Astrocyte of the cerebellum (primary cell): ENCODE results near the gene KCTD16.

ENCODE experiments used
- DNase-seq: peaks from one replicate; pipeline ENCODE4 v3.0.0-alpha.2; 2011; ENCODE audit warnings: low read depth
- H3K4me3 ChIP-seq: 2 replicates; pipeline ENCODE4 v1.5.1; 2011; ENCODE audit warnings: mild to moderate bottlenecking, low read depth, low read length, moderate library complexity
- in situ Hi-C: cut with HindIII; loops from 2 replicates; pipeline ENCODE4 v1.10.0; 2017; ENCODE audit warnings: low sequenced_read_pairs
- TF ChIP-seq, protein P1 (sequence below): IDR thresholded peaks from 2 replicates; pipeline ENCODE4 v1.5.1; 2012; ENCODE audit warnings: low read length, low read depth, moderate library complexity, mild to moderate bottlenecking; ENCODE audit errors: missing control alignments

KCTD16 gene

DNA sequence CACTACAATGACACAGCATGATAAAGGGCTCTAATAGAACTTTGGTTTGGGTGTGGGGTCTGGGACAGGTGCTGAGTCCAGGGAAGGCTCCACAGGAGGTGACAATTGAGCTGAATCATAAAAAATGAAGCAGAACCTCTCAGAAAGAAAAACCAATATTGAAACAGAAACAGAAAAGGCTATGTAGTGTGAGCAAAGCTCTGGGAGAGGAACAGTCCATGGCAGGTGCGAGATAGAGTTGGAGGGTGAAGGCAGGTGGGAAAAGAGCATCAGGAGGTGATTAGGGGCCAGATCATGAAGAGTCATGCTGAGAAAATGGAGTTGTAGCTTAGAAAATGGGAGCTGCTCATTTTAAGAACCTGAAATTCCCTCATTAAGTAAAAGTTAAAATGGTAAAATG lies 164.9 kb downstream of the KCTD16 start:
- no peak overlapping the region for H3K4me3 ChIP-seq
- TF ChIP-seq, protein P1, sequence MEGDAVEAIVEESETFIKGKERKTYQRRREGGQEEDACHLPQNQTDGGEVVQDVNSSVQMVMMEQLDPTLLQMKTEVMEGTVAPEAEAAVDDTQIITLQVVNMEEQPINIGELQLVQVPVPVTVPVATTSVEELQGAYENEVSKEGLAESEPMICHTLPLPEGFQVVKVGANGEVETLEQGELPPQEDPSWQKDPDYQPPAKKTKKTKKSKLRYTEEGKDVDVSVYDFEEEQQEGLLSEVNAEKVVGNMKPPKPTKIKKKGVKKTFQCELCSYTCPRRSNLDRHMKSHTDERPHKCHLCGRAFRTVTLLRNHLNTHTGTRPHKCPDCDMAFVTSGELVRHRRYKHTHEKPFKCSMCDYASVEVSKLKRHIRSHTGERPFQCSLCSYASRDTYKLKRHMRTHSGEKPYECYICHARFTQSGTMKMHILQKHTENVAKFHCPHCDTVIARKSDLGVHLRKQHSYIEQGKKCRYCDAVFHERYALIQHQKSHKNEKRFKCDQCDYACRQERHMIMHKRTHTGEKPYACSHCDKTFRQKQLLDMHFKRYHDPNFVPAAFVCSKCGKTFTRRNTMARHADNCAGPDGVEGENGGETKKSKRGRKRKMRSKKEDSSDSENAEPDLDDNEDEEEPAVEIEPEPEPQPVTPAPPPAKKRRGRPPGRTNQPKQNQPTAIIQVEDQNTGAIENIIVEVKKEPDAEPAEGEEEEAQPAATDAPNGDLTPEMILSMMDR, result no peak
- no peak for DNase-seq
- in situ Hi-C loops, result no loop called here

DNA sequence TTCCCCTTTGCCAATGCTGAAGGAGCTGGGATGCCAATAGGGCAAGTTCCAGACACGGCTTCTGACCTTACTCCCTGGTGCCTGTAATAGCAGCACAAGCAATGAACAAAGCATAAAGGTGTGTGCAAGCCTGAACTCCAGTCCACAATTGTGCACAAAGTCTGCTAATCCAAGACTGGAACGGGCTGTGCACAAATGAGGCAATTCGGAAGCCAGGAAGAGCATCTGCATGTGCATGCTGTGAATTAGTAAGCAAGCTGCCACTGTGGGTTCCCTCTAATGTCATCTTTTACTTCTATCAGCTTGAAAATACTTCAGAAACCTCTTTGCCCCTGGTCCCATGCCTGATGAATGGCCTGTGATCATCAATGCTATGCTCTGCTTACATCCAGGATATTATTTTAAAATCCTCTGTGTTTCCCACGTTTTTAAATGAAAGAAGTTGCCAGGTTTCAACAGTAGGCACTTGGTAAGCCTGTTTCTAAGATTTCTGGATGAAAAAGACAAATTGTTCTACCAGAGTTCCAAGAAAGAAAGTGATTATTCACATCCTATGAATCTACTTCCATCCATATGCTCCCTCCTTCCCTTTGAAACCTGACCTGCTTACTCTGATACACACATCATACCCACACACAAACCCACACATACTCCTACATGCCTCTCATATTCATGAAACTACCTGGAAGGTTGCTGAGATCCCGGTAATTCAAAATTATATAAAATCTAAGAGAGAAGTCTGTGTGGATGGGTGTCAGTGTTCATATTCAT lies 165.7 kb downstream of the KCTD16 start:
- no peak for DNase-seq
- TF ChIP-seq, protein P1, result no peak
- no peak overlapping the region for H3K4me3 ChIP-seq
- in situ Hi-C loops, result no loop called here

DNA sequence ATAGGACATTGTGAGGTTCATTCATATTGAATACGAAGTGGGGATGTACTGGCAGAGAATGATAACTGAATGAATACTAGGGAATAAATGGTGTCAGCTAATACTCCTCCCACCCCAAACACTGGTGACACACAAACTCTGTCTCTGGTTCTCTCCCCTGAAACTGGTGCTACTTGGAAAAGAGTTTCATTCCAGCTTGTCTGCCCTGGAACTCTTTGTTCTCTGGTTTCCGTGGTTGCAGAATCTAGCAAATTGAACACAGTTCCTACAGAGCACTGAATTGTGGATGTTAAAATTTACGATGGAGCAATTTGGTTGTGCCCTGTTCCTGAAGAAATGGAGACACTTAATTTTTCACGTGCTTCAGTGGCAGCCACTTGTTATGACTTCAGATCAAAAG lies 181.7 kb downstream of the KCTD16 start:
- TF ChIP-seq, protein P1, result no peak
- in situ Hi-C loops, result no loop called here
- no peak for DNase-seq
- no peak overlapping the region for H3K4me3 ChIP-seq

DNA sequence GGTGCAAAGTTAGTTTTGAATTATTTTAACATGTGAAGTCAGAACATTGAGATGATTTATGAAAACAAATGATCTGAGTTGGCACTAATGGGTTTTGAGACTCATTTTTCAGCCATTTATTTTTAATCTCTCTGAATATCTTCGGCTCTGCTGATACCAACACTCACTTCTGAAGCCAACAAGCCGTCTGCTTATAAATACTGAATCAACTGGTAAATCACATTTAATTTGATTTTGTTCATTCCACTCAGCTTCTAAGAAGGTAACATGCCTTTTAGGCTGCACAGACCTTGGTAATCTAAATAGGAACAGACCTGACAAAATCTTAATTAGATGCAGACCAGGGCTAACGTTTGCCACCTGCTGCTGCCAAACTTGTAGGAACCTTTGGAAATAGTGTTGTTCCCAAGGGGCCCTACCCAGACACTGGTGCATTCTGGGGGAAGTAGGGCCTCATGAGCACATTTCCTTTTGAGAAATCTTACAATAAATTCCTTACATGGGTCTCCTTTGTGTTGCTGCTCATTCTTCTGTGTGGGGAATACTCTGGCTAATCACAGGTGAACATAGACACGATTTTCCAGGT lies 182.2 kb downstream of the KCTD16 start:
- in situ Hi-C loops, result no loop called here
- TF ChIP-seq, protein P1, result no peak
- H3K4me3 ChIP-seq, result no peak overlapping the region
- DNase-seq, result no peak

DNA sequence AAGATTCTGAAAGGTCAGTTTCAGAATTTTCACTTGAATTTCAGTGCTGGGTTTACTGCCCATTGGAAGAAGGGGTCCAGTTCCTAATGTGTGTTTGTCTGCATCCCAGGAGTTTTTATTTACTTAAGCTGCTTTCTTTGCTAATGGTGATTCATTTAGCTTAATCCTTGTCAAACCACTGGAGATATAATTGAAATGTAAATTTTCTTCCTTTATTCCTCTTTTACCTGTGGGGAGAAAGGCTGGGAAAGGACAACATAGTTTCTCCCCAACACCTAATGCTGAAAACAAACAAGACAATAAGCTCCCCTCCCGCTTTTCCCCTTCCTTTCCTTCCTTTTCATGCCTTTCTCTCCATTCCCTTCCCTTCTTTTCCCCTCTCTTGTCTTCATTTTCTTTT lies 185.8 kb downstream of the KCTD16 start:
- in situ Hi-C loops, result no loop called here
- no peak for DNase-seq
- no peak overlapping the region for H3K4me3 ChIP-seq
- TF ChIP-seq, protein P1, result no peak

DNA sequence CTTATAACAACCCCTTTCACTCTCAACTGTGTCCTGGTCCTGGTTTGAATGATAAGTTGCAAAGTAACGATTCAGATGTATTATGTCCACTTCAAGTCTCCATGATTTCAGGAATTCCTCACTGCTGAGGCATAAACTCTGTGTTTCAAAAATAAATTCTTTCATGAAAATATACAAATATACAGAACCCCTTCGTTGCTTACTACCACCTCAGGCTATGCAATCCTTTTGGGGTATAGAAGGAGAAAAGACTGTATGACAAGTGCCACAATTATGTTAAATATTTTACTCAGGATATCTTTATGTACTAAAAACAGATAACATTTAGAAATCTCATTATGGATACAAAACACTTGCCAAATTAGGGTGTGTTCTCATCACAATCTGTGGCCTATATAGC lies 190.7 kb downstream of the KCTD16 start:
- in situ Hi-C loops, result no loop called here
- H3K4me3 ChIP-seq, result no peak overlapping the region
- TF ChIP-seq, protein P1, result no peak
- DNase-seq, result no peak
